Left lobe of liver (tissue), 2 donors: ENCODE data around the gene CYP2D6. TPM values are rescaled to one million over a fixed set of nuclear protein-coding genes. Genes with fewer than 3 reads are reported as not detected.

Experiments
- ATAC-seq: fragments of 200-7000 bp; cut with Tn5 transposase; one replicate; pipeline ENCODE4 v1.9.1; 2020; ENCODE audit warnings: mild to moderate bottlenecking, moderate library complexity
- DNase-seq: peaks from one replicate; pipeline ENCODE4 v3.0.0-alpha.2; 2020; ENCODE audit warnings: low spot score
- total RNA-seq: library from RNA; stranded (reverse); gene quantifications from one replicate; pipeline ENCODE4 v1.2.1, GENCODE V29; 2021
- donor health status: DM: no; HTN: no; CAD: no; lungs with moderate emphysema.
- donor health status: DM: no; HTN: yes; CAD: no.

The CYP2D6 gene
- total RNA-seq, 1 donor from 2014 or later, result 358 TPM

DNA sequence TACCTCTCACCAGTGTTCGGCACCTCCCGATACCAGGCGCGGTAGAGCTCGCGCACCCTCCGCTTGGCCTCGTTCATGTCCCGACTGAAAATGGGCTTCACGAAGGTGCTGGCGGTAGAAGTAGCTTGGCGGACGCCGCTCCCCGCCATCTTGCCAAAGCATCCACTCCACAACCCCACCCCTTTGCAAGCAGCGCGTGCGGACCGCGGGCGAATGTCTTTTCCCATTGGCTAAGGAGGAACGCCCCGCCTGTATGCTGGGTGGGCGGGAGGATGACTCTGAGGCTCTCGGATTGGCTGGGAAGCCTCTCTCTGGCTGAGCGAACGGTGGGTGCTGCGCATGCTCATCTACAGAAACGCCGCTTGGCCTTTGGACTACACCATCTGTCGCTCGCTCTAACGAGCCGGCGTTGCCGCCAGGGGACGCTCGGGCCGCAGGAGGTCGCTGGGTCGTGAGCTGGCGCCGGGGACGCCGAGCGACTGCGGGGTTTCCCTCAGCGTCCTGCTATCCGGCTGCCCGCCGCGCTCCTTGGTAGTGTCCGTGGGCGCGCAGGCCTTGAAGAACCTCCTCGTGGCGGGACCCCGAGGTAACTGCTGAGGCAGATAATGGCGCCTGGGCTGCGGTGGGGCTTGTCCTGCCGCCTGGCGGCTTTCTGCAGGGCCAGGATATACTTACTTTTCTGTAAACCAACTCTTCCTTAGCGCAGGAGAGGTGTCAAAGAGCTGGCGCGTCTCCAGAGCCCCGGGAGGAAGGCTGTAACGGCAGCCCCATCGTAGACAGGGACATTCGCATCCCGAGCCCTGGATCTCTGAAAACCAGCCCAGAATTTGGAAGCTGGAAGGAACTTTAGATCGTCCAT, 39.8 kb downstream of the CYP2D6 start, which contains the start of gene NDUFA6:
Gene NDUFA6, minus strand, starts transcription at position 177 of the 859 bp plus-strand sequence. Its CDS starts 28 bp downstream, at position 149.
- peak; percentile 92 for ATAC-seq
- peak; percentile 99 for DNase-seq

DNA sequence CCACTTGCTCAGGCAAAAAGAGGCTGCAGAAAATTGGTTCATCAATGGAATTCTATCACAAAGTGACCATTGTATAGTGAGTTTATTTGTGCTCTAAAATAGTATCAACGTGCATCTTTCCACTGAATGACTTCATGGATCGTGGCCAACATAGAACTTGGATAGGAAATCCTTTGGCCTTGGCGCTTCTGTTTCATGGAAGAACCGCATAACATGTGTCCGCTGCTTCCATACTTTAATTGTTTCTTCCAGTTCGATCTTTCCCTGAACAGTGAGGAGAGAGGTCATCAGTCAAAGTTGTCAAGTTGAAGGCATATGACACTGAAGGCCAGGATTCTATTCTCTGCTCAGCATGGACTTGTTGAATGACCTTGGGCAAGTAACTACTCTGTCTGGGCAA, 44.6 kb downstream of the CYP2D6 start:
- DNase-seq (no peak), ATAC-seq (no peak)

DNA sequence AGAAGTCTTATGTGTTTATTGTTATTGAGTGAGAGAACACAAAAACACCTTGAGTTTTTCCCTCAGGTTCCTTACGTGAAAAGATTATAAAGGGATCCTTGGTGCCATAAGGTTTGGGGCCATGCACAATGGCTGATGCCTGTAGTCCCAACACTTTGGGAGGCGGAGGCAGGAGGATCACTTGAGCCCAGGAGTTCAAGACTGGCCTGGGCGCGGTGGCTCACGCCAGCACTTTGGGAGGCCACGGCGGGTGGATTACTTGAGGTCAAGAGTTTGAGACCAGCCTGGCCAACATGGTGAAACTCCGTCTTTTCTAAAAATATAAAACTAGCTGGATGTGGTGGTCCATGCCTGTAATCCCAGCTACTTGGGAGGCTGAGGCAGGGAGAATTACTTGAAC, 45.7 kb downstream of the CYP2D6 start:
- DNase-seq, result no peak
- ATAC-seq, result no peak

GRCh38 chr22:42083119-42083518, 47.5 kb downstream of the CYP2D6 start:
- ATAC-seq, result no peak
- no peak for DNase-seq

DNA sequence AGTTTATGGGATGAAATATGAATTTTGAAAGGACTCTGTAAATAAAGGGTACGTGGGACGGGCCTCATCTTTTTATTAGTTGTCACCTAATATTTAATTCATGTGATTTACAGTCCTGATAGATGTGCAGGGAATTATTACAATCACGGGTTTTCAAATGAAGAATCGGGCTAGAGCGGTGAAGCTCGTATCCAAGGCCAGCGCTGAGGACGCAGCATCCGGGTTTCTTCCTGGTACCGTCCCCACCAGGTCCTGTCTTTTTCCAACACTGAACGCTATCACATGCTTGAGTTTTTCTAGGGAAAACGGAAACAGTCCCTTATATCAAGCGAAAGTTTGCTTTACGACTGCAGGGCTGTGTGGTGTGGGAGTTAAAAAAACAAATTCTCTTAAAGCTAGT, 50.3 kb downstream of the CYP2D6 start:
- peak; percentile 23 for ATAC-seq
- no peak for DNase-seq

DNA sequence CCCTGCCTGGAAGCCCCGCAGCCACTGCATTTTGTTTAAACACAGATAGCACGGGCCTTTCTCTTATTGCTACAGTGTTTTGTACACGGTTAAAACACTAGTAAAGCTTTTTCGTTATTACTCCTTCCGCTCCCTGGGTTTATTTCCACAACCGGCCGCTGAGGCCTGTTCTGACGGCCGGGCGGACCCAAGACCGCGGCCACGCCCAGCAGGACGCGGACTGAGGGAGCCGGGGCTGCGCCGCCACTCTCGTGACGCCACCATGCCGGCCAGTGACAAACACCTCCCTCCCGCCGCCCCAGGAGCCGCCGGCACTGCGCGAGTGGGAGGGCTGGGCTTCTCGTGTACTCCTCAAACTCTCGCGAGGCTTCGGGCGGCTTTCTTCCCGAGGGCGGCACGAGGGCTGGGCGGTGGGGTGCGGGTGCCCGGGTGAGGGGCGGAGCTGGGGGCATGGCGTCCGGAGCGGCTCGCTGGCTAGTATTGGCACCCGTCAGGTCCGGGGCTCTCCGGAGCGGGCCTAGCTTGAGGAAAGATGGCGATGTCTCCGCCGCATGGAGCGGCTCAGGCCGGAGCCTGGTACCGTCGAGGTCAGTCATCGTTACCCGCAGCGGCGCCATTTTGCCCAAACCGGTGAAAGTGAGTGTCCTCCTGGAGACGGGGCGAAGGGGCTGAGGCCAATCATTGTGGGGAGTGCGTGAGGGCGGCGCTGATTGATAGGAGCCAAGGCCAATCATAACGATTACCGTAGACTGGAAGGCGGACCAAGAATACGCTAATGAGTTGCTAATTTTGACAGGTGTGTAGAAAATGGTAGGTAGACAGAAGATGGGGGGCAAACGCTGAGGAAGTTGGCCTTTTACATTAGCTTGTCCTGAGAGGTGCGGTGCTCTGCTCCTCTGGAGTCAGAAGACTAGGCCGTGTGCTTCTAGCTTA, 51.0 kb downstream of the CYP2D6 start, which contains the start of gene SMDT1:
Gene SMDT1, plus strand, starts transcription at position 382 of the 933 bp plus-strand sequence. Its CDS starts 69 bp downstream, at position 451.
- ATAC-seq (peak; percentile 89), DNase-seq (peak; percentile 99)

DNA sequence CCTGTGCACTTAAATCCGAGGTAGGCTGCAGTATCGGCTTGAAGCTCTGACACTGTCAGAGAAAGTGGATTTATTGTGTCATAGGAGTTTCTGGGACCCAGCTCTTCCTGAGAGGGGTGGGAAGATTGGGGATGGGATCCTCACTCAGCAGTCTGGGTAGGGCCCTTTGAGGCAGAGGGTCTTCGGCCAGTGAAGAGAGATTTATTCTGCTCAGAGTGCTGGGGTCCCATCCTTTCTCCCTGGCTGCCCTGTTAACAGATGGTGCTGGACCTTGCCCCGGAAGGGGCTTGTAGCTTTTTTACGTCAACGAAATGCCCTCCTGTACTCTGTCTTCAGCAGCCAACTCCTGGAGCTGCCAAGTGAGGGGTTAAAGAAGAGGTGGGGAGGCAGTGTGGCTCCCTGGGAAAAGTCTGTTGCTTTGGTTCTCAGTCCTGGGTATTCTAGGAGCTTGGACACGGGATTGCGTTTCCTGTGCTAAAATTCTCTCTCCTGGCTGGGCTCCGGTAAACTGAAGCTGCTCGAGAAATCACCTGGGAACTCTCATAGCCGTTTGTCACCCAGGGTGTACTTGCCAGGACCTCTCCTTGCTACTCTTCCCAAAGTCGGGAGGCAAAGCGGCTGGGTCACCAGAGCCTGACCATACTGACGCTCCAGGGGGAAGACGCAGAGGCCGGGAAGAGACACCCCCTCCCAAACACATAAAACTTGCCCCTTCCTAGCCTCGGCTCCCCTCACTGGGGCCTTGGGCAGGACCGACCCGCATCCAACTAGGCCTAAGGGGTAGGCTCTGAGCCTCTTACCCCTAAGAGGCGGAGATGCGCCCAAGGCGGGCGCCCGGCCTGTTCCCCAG, 51.9 kb downstream of the CYP2D6 start:
- ATAC-seq, result peak; percentile 12
- DNase-seq, result peak; percentile 46

- ATAC-seq (no peak), DNase-seq (peak; percentile 45)
Measured at GRCh38 chr22:42077486-42078125, 53.0 kb downstream of the CYP2D6 start.

DNA sequence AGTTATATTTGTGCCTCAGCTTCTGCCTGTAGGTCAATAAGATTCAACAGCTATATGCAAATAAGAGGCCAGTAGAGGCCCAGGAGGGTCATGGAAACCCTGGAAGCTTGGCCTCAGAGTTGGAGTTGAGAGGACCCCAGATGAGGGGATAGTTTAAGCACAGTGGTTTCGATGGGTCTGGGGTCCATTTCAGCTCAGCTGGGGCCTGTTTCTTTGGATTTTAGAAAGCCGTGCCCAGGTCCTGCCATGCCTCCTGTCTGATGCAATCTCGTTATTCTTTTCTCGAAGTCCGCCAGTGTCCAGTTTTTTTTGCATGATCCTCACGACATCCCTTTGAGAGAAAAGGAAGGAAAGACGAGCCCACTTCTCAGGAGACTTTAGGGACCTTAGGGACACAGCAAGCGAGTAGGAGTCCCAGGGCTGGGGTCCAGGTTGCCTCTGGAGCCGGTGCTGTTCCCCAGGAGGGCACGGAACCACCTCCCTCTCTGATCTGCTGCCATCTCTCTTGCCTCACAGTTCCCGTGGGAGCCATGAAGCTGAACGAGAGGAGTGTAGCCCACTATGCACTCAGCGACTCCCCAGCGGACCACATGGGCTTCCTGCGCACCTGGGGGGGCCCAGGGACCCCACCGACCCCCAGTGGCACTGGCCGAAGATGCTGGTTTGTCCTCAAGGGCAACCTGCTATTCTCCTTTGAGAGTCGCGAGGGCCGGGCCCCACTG, 53.7 kb downstream of the CYP2D6 start:
- ATAC-seq, result no peak
- DNase-seq, result peak; percentile 41

Other genes with a start within 250 kb of the CYP2D6 start
- gene SHISA8, start 215.7 kb downstream of the CYP2D6 start, total RNA-seq, result not detected
- 0.10 TPM for gene TNFRSF13C, start 204.0 kb downstream of the CYP2D6 start, total RNA-seq
- not detected for gene CENPM, start 183.7 kb downstream of the CYP2D6 start, total RNA-seq
- not detected for gene SEPTIN3, start 161.4 kb downstream of the CYP2D6 start, total RNA-seq
- gene WBP2NL, start 132.0 kb downstream of the CYP2D6 start, total RNA-seq, result 0.53 TPM
- gene NAGA, start 60.0 kb downstream of the CYP2D6 start, total RNA-seq, result 19.7 TPM
- gene PHETA2, start 56.6 kb downstream of the CYP2D6 start, total RNA-seq, result 1.2 TPM
- gene SMDT1, start 51.1 kb downstream of the CYP2D6 start, total RNA-seq, result 83.8 TPM
- 51.0 TPM for gene NDUFA6, start 40.0 kb downstream of the CYP2D6 start, total RNA-seq
- gene TCF20, start 139.8 kb upstream of the CYP2D6 start, total RNA-seq, result 19.0 TPM